GM10266 (cell line): Measurements from ENCODE around the gene CARD14.

Experiments used
- DNase-seq: peaks from one replicate; pipeline ENCODE4 v3.0.0; 2012; ENCODE audit errors: extremely low spot score
- CTCF ChIP-seq: IDR thresholded peaks from 2 replicates; pipeline ENCODE4 v1.5.1; 2012; ENCODE audit warnings: mild to moderate bottlenecking, low read depth; ENCODE audit not compliant: control insufficient read depth, insufficient read depth; ENCODE audit errors: missing control alignments

The CARD14 gene

GRCh38 chr17:80169784-80170500 lies at the start of gene CARD14:
Gene CARD14, plus strand, starts transcription at chr17:80170030. Its CDS starts 11,409 bp downstream, at chr17:80181439.
- no peak for DNase-seq
- no peak for TF ChIP-seq CTCF

- DNase-seq: no peak
- TF ChIP-seq CTCF: no peak
Observed at GRCh38 chr17:80122026-80122575, 47.7 kb upstream of the CARD14 start.

GRCh38 chr17:80122926-80123505 lies 46.8 kb upstream of the CARD14 start:
- DNase-seq: no peak
- TF ChIP-seq CTCF: no peak

GRCh38 chr17:80123791-80124190 lies 46.0 kb upstream of the CARD14 start:
- TF ChIP-seq CTCF: no peak
- DNase-seq: no peak

GRCh38 chr17:80124351-80124981 lies 45.4 kb upstream of the CARD14 start:
- DNase-seq: peak; percentile 35
- peak; percentile 30 for TF ChIP-seq CTCF

- TF ChIP-seq CTCF: no peak
- DNase-seq: no peak
Observed at GRCh38 chr17:80125656-80126448, 44.0 kb upstream of the CARD14 start.
